ENCODE measurements around the gene NKAIN2.

DNA sequence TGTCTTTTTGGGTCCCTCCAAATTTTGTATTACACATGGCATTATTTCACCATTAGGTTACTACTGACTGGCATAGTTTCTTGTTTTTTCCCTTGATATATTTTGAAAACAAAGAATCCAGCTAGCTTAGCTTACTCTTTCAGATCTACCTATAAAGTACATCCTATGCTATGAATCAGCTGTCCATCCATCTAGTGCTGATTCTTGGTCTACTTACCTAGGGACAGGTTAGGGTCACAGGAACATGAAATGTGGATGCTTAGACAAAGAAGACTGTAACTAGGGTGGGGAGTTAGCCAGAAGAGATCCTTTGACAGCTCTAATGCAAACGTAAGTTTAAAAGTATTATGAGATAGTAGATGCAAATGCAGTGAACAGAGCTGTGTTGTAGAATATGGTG lies 91.7 kb downstream of the NKAIN2 start:
- TF ChIP-seq, protein P1, sequence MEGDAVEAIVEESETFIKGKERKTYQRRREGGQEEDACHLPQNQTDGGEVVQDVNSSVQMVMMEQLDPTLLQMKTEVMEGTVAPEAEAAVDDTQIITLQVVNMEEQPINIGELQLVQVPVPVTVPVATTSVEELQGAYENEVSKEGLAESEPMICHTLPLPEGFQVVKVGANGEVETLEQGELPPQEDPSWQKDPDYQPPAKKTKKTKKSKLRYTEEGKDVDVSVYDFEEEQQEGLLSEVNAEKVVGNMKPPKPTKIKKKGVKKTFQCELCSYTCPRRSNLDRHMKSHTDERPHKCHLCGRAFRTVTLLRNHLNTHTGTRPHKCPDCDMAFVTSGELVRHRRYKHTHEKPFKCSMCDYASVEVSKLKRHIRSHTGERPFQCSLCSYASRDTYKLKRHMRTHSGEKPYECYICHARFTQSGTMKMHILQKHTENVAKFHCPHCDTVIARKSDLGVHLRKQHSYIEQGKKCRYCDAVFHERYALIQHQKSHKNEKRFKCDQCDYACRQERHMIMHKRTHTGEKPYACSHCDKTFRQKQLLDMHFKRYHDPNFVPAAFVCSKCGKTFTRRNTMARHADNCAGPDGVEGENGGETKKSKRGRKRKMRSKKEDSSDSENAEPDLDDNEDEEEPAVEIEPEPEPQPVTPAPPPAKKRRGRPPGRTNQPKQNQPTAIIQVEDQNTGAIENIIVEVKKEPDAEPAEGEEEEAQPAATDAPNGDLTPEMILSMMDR (IDR thresholded peaks at IDR 0.05; ENCODE audit: insufficient read depth, low read length, poor library complexity, severe bottlenecking) = no peak
- no peak for TF ChIP-seq EZH2phosphoT487 (conservative IDR thresholded peaks at IDR 0.05; ENCODE audit: low read length)
